HepG2 (cell line): ENCODE data around the gene ATXN2. TPM values are rescaled to one million over a fixed set of nuclear protein-coding genes. Genes with fewer than 3 reads are reported as not detected.

Experiments
- AGO1 ChIP-seq: fragments of 200-400 bp; formaldehyde crosslinking; IDR thresholded peaks from 2 replicates; pipeline ENCODE4 v1.6.1; 2017; ENCODE audit warnings: mild to moderate bottlenecking, low read depth, low read length, moderate library complexity; ENCODE audit not compliant: poor library complexity, severe bottlenecking
- DNMT3B ChIP-seq: conservative IDR thresholded peaks from 2 replicates; pipeline ENCODE4 v1.6.1; 2016; ENCODE audit warnings: missing biosample characterization, control low read depth
- E2F1 ChIP-seq: sonication (generic); formaldehyde crosslinking; IDR thresholded peaks from 2 replicates; pipeline ENCODE4 v1.5.0; 2020; ENCODE audit warnings: missing genetic modification reagents
- E2F2 ChIP-seq: sonication (generic); formaldehyde crosslinking; IDR thresholded peaks from 2 replicates; pipeline ENCODE4 v1.4.0; 2020; ENCODE audit warnings: missing genetic modification reagents, borderline replicate concordance
- ELK4 ChIP-seq: sonication (generic); formaldehyde crosslinking; IDR thresholded peaks from 2 replicates; pipeline ENCODE4 v1.9.0; 2021; ENCODE audit warnings: missing genetic modification reagents, borderline replicate concordance
- FOSL2 ChIP-seq: sonication (generic); formaldehyde crosslinking; IDR thresholded peaks from 2 replicates; pipeline ENCODE4 v1.4.0; 2020; ENCODE audit warnings: missing genetic modification reagents
- FOXK2 ChIP-seq: fragments of 450-650 bp; IDR thresholded peaks from 2 replicates; pipeline ENCODE4 v1.6.1; 2016
- FOXM1 ChIP-seq: sonication (generic); formaldehyde crosslinking; IDR thresholded peaks from 2 replicates; pipeline ENCODE4 v1.5.0; 2020; ENCODE audit warnings: missing genetic modification reagents
- HIC2 ChIP-seq: sonication (generic); formaldehyde crosslinking; IDR thresholded peaks from 2 replicates; pipeline ENCODE4 v1.9.0; 2022; ENCODE audit warnings: low read depth, missing genetic modification reagents
- ISX ChIP-seq: sonication (generic); formaldehyde crosslinking; conservative IDR thresholded peaks from 2 replicates; pipeline ENCODE4 v1.5.0; 2020; ENCODE audit warnings: missing genetic modification reagents
- NR2F2 ChIP-seq: IDR thresholded peaks from 2 replicates; pipeline ENCODE4 v1.6.1; 2012; ENCODE audit warnings: low read depth, inconsistent platforms, borderline replicate concordance
- SOX5 ChIP-seq: IDR thresholded peaks from 2 replicates; pipeline ENCODE4 v1.6.1; 2016; ENCODE audit warnings: borderline replicate concordance
- SRSF9 ChIP-seq: fragments of 200-400 bp; formaldehyde crosslinking; IDR thresholded peaks from 2 replicates; pipeline ENCODE4 v1.6.1; 2018; ENCODE audit warnings: borderline replicate concordance, mild to moderate bottlenecking, low read depth, low read length; ENCODE audit not compliant: insufficient read depth, poor library complexity, severe bottlenecking
- TIGD3 ChIP-seq: sonication (generic); formaldehyde crosslinking; IDR thresholded peaks from 2 replicates; pipeline ENCODE4 v1.5.1; 2020; ENCODE audit warnings: mild to moderate bottlenecking, missing genetic modification reagents, borderline replicate concordance
- TRIM24 ChIP-seq: sonication (generic); formaldehyde crosslinking; IDR thresholded peaks from 2 replicates; pipeline ENCODE4 v1.8.0; 2022; ENCODE audit warnings: mild to moderate bottlenecking, missing genetic modification reagents
- TSC22D2 ChIP-seq: sonication (generic); formaldehyde crosslinking; IDR thresholded peaks from 2 replicates; pipeline ENCODE4 v1.5.1; 2020; ENCODE audit warnings: missing genetic modification reagents, mild to moderate bottlenecking, borderline replicate concordance
- ZBTB33 ChIP-seq: sonication (generic); formaldehyde crosslinking; IDR thresholded peaks from 2 replicates; pipeline ENCODE4 v1.4.0; 2020; ENCODE audit warnings: missing genetic modification reagents
- ZNF121 ChIP-seq: sonication (generic); formaldehyde crosslinking; IDR thresholded peaks from 2 replicates; pipeline ENCODE4 v1.5.0; 2020; ENCODE audit warnings: mild to moderate bottlenecking, missing genetic modification reagents
- ZNF180 ChIP-seq: sonication (generic); formaldehyde crosslinking; IDR thresholded peaks from 2 replicates; pipeline ENCODE4 v1.4.0; 2020; ENCODE audit warnings: low read depth, missing genetic modification reagents, borderline replicate concordance
- ZNF572 ChIP-seq: sonication (generic); formaldehyde crosslinking; IDR thresholded peaks from 2 replicates; pipeline ENCODE4 v1.5.1; 2020; ENCODE audit warnings: mild to moderate bottlenecking, missing genetic modification reagents
- ZSCAN20 ChIP-seq: sonication (generic); formaldehyde crosslinking; IDR thresholded peaks from 2 replicates; pipeline ENCODE4 v1.4.0; 2020; ENCODE audit warnings: missing genetic modification reagents, mild to moderate bottlenecking, borderline replicate concordance
- polyA plus RNA-seq, 8 experiments: library from polyadenylated mRNA; depleted of rRNA in 3 of 8; stranded (reverse) in 7 of 8; unstranded in 1 of 8; fragments of >200 nt; fragmentation: Illumina TruSeq in 4 of 8; extraction: Trizol in 4 of 8; gene quantifications; 2 replicates each; pipeline versions ENCODE4 v1.2.1 to v1.2.3, GENCODE V29; 2011 to 2016; ENCODE audit warnings: low read depth in 4 of 8, missing spikeins in 1 of 8, mixed read lengths in 1 of 8; ENCODE audit not compliant: insufficient read depth in 1 of 8
- total RNA-seq, 5 experiments: library from RNA; depleted of rRNA; stranded (reverse); fragments of >200 nt; fragmentation: Illumina TruSeq; extraction: Trizol; gene quantifications; 2 replicates each; pipeline ENCODE4 v1.2.3, GENCODE V29; 2016; ENCODE audit warnings: low read depth in 1 of 5

The ATXN2 gene
- total and polyA plus RNA-seq, 2 of the 13 experiments (the other 11 are each of a cell fraction or from before 2014, with no cell fraction given) = 18.1 to 27.1 TPM

- TF ChIP-seq ZNF572 (CRISPR knock-in tag) (no peak), FOXM1 (CRISPR knock-in tag) (no peak), SRSF9 (no peak), ZNF121 (CRISPR knock-in tag) (no peak), ISX (CRISPR knock-in tag) (no peak), TSC22D2 (no peak), FOXK2 (no peak), AGO1 (peak; percentile 62), ZBTB33 (CRISPR knock-in tag) (0 out of 2 replicates have a peak, but pooled peaks have one; percentile 17), TIGD3 (CRISPR knock-in tag) (no peak), ZNF180 (no peak), NR2F2 (no peak), HIC2 (CRISPR knock-in tag) (peak; percentile 34), E2F1 (CRISPR knock-in tag) (0 out of 2 replicates have a peak, but pooled peaks have one; percentile 15), ELK4 (CRISPR knock-in tag) (no peak), TRIM24 (CRISPR knock-in tag) (no peak), E2F2 (CRISPR knock-in tag) (peak; percentile 33; the same call in 1 of the 2 replicates), SOX5 (CRISPR knock-in tag) (peak; percentile 37; the same call in 1 of the 2 replicates), FOSL2 (CRISPR knock-in tag) (peak; percentile 75), DNMT3B (no peak), ZSCAN20 (CRISPR knock-in tag) (no peak)
Measured at GRCh38 chr12:111405149-111405858, 193.8 kb downstream of the ATXN2 start (continued).
